GM19023 (cell line): ENCODE data around the gene ROPN1L.
"Not testable (repeated sequence)": the region's sequence is repeated elsewhere in the genome, so short reads cannot be mapped to it uniquely, and the experiment has no call there.

ENCODE experiments used
- ATAC-seq: cut with Tn5 transposase; IDR thresholded peaks from one replicate; pipeline ENCODE4 v1.9.1; 2021; ENCODE audit warnings: mild to moderate bottlenecking, moderate library complexity; ENCODE audit not compliant: unreplicated experiment

ROPN1L gene

DNA sequence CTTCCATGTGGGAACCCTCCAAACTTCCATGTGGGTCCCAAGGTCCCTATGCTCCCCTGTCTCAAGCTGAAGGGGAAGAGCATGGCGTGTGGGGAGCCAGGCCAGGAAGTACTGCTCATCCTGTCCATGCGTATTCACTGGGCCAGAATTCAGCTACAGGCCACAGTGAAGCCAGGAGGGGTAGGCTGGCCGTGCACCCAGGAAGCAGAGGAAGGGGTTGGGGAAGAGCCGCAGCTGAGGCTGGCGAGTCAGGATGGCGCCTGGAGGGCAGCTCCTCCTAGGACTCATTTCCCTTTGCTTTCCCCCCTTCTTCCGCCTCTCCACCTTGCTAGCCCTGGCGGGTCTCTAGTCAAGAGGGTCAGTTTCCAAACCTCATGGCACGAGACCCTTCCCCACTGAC lies 57.4 kb downstream of the ROPN1L start:
- ATAC-seq = no peak

- no peak for ATAC-seq
These were observed 58.1 kb downstream of the ROPN1L start for GRCh38 chr5:10499776-10500175.

DNA sequence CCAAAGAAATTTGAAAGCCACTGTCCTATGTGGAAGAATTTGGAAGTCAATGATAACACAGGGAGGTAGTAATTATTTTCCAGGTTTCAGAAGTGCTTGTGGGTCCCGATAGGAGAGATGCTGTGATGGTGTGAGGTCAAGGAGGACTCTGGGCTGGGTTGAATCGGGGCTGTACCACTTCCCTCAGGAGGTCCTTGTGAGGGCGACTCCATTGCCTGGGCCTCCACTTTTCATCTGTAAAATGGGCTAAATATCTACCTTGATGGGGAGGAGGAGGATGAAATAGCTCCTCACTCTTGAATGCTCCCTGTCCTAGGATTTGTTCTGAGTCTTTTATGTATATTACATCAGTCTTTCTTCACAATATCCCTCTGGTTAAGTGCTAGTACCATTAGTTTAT lies 59.0 kb downstream of the ROPN1L start:
- no peak for ATAC-seq

- no peak for ATAC-seq
These were observed 59.9 kb downstream of the ROPN1L start for GRCh38 chr5:10501554-10502075.

GRCh38 chr5:10502130-10502529 lies 60.5 kb downstream of the ROPN1L start:
- ATAC-seq = no peak

DNA sequence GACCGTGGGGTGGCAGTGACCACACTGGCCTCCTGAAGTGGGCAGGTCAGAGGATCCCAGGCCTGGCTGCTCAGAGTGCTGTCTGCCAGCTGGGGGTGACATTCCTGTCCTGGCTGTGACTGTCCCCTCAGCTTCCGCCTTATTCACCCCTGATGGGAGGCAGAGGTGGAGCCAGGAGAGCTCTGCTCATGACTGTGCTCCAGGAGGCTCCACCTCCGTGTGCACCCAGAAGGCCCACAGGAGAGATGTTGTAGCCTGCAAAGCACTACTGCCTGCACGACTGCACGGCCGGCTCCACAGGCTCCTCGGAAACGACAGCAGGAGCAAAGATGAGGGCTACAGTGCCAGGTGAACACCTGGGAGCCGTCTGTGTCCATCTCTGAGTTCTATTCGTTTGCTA lies 60.9 kb downstream of the ROPN1L start:
- no peak for ATAC-seq

- no peak for ATAC-seq
These were observed 61.6 kb downstream of the ROPN1L start for GRCh38 chr5:10503321-10503720.

- ATAC-seq = no peak
These were observed 62.5 kb downstream of the ROPN1L start for GRCh38 chr5:10503997-10504793.

DNA sequence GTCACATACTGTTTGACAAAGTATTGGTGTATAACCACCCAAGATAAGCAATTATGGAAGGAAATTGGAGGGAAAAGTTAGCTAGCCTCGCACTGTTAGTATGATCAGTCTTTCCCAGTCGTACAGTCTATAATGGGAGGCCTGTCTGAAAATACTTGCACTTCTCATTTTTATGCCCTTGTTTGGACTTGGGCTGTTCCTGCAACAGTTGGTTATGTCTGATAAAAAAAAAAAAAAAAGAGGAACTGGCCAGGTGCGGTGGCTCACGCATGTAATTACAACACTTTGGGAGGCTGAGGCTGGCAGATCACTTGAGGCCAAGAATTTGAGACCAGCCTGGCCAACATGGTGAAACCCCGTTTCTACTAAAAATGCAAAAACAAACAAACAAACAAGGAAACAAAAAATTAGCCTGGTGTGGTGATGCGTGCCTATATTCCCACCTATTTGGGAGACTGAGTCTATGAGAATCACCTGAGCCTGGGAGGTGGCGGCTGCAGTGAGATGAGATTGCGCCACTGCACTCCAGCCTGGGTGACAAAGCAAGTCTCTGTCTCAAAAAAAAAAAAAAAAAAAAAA lies 63.9 kb downstream of the ROPN1L start:
- ATAC-seq = peak; percentile 81

DNA sequence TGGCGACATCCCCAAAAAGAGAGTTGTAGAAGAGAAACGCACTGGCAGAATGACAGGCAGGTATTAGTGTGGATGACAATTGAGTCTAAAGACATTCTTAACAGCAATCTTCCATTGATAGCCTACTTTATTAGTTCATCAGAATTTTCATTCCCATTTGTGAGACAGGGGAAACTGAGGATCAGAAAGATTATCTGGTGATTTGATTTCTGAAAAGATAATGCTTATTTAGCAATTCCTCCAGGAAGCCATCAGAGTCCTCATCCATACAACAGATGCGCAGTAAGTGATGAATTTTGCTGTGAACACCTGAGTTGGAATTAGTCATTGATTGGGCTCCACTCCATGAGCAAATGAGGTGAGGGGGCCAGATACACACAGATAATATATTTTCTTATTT lies 64.9 kb downstream of the ROPN1L start:
- no peak for ATAC-seq

- no peak for ATAC-seq
These were observed 66.0 kb downstream of the ROPN1L start for GRCh38 chr5:10507575-10508096.

DNA sequence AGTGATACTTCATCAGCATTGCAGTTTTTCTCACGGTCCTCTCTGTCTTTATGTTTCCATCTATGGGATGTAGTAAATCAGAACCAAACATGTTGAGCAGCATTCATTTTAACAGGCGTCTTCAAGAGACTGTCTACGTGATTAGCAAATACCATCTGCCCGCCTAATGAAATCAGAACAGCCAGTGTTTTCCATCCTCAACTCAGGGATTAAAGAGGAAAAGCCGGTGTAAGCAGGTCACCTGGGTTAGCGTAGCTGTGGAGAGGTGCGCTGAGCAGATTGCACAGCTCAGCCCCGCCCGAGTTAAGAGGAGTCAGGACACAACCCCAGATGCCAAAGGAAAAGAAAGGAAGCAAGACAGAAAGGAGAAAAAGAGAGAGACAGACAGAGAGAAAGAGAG lies 67.9 kb downstream of the ROPN1L start:
- no peak for ATAC-seq

- no peak for ATAC-seq
These were observed 70.3 kb downstream of the ROPN1L start for GRCh38 chr5:10511741-10512640.

GRCh38 chr5:10513501-10514442 lies 72.1 kb downstream of the ROPN1L start:
- no peak for ATAC-seq

GRCh38 chr5:10514572-10514971 lies 72.9 kb downstream of the ROPN1L start:
- not testable (repeated sequence) for ATAC-seq
